Activated CD4-positive, alpha-beta memory T cell treated with anti-CD3 and anti-CD28 coated beads, Interleukin-2, amount 10 ng/mL, durations not matched to agents 7 days and 5 days (primary cell): Measurements from ENCODE around the gene FMOD. TPM values are rescaled to one million over a fixed set of nuclear protein-coding genes. Genes with fewer than 3 reads are reported as not detected.

Experiments used
- CTCF ChIA-PET: fragments of 350-600 bp; sonication (Branson Sonifier 250); formaldehyde crosslinking; loops from one replicate; lab custom pipeline; 2021; ENCODE audit warnings: antibody characterized with exemption, inconsistent platforms; lab: Charles Lee
- POLR2A ChIA-PET: fragments of 350-600 bp; sonication (Branson Sonifier 250); formaldehyde crosslinking; loops from one replicate; lab custom pipeline; 2021; ENCODE audit warnings: antibody characterized with exemption; lab: Charles Lee
- DNase-seq: peaks from one replicate; pipeline ENCODE4 v3.0.0-alpha.2; 2020
- H3K27ac Mint-ChIP-seq: one replicate; pipeline ENCODE4 v1.8.0; 2021; ENCODE audit warnings: mild to moderate bottlenecking, mixed read lengths
- H3K27me3 Mint-ChIP-seq: one replicate; pipeline ENCODE4 v1.8.0; 2021; ENCODE audit warnings: mixed read lengths
- H3K36me3 Mint-ChIP-seq: one replicate; pipeline ENCODE4 v1.8.0; 2021; ENCODE audit warnings: low read depth, mixed read lengths
- H3K4me1 Mint-ChIP-seq: one replicate; pipeline ENCODE4 v1.8.0; 2021; ENCODE audit warnings: mixed read lengths
- H3K4me3 Mint-ChIP-seq: one replicate; pipeline ENCODE4 v1.8.0; 2021; ENCODE audit warnings: mild to moderate bottlenecking, mixed read lengths
- H3K9me3 Mint-ChIP-seq: one replicate; pipeline ENCODE4 v1.8.0; 2021; ENCODE audit warnings: mixed read lengths
- total RNA-seq, 2 experiments: library from RNA; stranded (reverse); gene quantifications; one replicate each; pipeline ENCODE4 v1.2.3, GENCODE V29; 2021

FMOD gene
- total RNA-seq, 2 experiments from 2014 or later: 0.23 to 0.45 TPM

DNA sequence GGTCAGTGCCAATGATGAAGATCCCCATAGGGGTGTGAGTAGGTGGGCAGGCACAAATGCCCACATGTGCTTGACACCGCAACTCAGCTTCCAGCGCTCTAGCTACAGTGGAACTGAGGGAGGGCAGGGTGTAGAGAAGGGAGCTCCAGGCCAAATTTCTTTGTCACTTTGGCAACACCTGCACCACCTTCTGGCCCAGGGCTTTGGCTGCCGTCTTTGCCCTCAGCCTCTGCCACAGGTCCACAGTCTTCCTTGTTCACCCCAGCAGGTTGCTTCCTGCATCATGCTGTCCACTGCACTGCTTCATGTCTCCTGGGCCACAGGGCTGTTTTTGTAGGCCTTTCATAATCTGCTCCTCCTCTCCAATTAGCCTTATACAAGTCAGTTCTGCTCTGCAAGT, 20.4 kb upstream of the FMOD start:
- no peak for DNase-seq
- Mint-ChIP-seq H3K36me3 (no peaks in the 10 kb centered on the region), H3K4me3 (no peak overlapping the region), H3K4me1 (no peaks in the 10 kb centered on the region), H3K27me3 (peaks cover 7% of the 10 kb centered on the region), H3K9me3 (no peaks in the 10 kb centered on the region), H3K27ac (no peak overlapping the region)
- POLR2A ChIA-PET: no interaction called here
- CTCF ChIA-PET: no interaction called here

DNA sequence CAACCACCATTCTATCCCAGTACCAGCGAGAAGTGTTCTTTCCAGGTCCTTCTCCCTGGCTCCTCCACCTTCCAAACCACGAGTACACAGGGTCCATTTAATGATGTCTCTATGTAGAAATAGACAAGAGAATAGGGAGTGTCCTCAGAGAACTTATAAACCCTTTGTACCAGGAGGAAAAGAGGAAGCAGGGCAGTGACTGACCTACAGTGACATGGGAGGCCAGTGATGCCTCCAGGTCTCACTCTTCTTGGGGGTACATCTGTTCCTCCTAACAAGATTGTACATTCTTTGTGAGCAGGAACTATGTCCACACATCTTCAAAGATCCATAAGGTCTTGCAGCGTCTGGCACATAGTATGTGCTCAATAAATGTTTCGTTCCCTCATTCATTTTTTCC, 18.7 kb upstream of the FMOD start:
- ChIA-PET POLR2A (no interaction called here), CTCF (no interaction called here)
- no peak overlapping the region for H3K27ac Mint-ChIP-seq
- H3K4me3 Mint-ChIP-seq: no peak overlapping the region
- DNase-seq: no peak
- no peaks in the 10 kb centered on the region for H3K4me1 Mint-ChIP-seq
- no peaks in the 10 kb centered on the region for H3K9me3 Mint-ChIP-seq
- H3K36me3 Mint-ChIP-seq: no peaks in the 10 kb centered on the region
- peaks cover 12% of the 10 kb centered on the region for H3K27me3 Mint-ChIP-seq

DNA sequence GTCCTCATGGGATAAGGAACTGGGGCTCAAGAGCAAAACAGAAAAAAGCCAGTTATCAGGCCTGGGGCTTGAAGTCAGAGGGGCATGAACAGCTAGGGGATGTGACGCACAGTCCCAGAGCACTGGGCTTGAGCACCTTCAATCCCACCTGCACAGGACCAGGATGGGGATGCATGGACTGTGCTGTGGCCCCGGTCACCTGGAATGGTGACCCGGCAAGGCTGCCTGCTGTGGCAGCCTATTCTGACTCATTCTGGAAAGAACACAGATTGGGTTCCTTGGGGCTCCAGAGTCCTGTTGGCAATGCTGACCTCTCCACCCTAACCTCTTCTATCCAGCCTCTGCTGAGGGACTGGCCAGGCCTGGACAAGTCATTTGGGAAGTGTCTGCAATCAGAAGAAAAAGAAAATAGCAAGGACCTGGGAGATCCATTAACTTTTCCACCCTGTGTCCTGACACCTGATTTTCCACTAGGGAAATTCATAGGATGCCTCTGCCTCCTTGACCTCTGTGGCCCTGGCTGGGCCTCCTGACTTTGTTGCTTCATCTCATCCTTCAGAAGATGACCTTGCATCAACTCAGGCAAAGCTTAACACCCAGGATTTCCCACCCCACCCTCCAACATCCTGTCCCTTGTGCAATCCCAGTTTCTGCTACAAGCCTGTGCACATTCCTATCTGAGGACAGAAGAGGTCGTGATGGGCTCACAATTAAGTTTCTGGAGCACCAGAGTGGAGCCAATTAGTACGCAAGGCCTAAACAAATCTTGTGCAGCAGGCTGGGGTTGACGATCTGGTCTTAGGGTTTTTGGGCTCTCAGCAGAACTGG, 17.9 kb upstream of the FMOD start:
- H3K4me1 Mint-ChIP-seq: no peaks in the 10 kb centered on the region
- H3K36me3 Mint-ChIP-seq: no peaks in the 10 kb centered on the region
- no peaks in the 10 kb centered on the region for H3K9me3 Mint-ChIP-seq
- POLR2A ChIA-PET: no interaction called here
- no peak overlapping the region for H3K27ac Mint-ChIP-seq
- peaks cover 17% of the 10 kb centered on the region for H3K27me3 Mint-ChIP-seq
- H3K4me3 Mint-ChIP-seq: no peak overlapping the region
- DNase-seq: no peak
- CTCF ChIA-PET: no interaction called here

DNA sequence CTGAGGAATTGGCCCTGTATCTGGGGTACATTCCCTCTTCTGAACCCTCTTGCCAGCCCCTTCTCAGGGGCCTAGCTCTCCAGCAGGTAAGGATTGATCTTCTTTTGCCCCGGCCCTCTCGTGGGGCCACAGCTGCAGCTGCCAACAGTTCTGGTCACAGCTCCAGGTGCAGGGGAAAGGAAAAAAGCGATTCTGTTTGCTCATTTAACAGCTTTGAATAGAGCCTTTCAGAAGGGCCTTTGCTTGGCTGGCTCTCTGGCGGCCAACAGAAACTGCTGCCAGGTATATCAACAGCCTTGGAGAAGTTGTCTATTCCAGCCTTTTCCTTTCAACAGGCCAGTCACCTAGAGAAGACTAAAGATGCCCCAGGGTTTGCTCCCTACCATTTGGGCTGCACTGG, 16.1 kb upstream of the FMOD start:
- Mint-ChIP-seq H3K4me3 (no peak overlapping the region), H3K36me3 (no peaks in the 10 kb centered on the region), H3K27ac (no peak overlapping the region), H3K27me3 (peaks cover 22% of the 10 kb centered on the region), H3K4me1 (no peaks in the 10 kb centered on the region), H3K9me3 (no peaks in the 10 kb centered on the region)
- ChIA-PET CTCF (no interaction called here), POLR2A (no interaction called here)
- DNase-seq: no peak

DNA sequence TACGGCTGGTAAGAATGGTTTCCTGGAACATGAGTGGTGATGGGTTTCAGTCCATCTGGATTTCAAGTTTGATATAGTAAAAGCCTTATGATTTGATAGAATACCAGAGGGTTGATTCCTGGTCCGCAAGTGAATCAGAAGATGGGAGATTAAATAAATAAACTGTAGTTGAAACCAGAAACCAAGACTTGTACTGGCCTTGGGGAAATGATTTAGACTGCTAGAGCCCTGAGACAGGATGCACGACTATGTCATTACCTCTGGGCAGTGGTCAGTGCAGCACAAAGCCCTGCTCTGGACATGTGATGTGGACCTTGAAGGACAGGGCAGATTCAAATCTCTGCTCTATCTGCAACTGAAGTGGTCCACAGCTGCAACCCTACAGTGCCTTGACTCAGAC, 15.6 kb upstream of the FMOD start:
- H3K27me3 Mint-ChIP-seq: peaks cover 24% of the 10 kb centered on the region
- DNase-seq: no peak
- ChIA-PET CTCF (no interaction called here), POLR2A (no interaction called here)
- no peak overlapping the region for H3K4me3 Mint-ChIP-seq
- no peak overlapping the region for H3K27ac Mint-ChIP-seq
- no peaks in the 10 kb centered on the region for H3K9me3 Mint-ChIP-seq
- no peaks in the 10 kb centered on the region for H3K36me3 Mint-ChIP-seq
- no peaks in the 10 kb centered on the region for H3K4me1 Mint-ChIP-seq

DNA sequence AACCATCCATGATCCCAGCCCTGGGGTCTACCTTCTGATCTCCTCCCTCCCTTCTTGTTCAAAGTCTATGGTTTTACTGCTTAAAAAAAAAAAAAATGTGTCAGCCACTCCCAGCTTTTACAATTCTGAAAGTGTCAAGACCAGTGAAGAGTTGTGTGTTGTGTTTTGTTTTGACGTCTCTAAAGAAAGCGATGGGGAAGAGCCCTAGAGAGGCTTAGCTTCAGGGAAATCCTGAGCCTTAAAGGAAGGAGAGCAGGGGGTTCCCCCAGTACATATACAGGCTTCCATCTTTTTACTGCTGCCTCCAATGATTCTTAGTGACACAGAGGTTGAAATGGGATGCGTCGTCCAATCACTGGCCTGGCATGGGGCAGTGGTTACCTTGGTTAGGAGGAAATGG, 13.9 kb upstream of the FMOD start:
- Mint-ChIP-seq H3K27me3 (peaks cover 33% of the 10 kb centered on the region), H3K9me3 (no peaks in the 10 kb centered on the region), H3K4me1 (no peaks in the 10 kb centered on the region), H3K27ac (no peak overlapping the region), H3K4me3 (no peak overlapping the region), H3K36me3 (no peaks in the 10 kb centered on the region)
- ChIA-PET CTCF (interaction anchor here (0.6 kb wide), 1 partner anchor 264 kb away, joined by 3 read pairs; no protein-coding TSS in a partner anchor), POLR2A (interaction anchor here (1.3 kb wide), 1 partner anchor 9 kb away, joined by 3 read pairs; no protein-coding TSS in a partner anchor)
- no peak for DNase-seq

DNA sequence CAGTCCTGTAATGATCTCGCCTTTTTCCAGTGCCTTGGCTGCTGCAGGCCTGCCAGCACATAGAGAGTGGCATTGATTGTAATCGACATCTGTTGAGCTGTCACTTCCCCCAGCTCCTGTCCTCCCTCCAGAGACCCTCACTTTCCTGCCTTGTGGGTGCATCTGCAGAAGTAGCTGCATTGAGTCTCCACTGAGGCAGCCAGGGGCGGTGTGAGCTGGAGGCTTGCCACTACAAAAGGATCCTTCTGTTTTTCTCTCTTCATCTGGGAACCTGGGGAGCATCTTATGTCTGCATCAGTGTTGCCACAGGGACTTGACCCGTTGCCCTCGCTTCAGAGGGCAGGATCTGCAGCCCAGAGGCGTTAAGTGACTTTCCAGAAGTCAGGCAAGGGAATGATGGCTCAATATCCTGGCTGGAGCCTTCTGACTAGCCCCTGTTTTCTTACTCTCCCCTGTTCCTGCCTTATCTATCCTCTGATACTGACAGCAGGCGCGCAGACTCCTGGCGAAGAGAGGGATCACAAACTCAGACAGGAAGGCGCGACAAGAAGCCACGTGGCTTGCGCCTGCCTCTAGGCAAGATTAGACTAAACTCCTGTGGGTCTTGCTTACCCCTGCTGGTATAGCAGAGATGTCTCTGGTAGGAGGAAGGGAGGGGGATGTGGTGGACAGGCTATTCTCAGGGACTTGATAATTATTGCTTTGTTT, 13.3 kb upstream of the FMOD start:
- CTCF ChIA-PET: no interaction called here
- no peaks in the 10 kb centered on the region for H3K36me3 Mint-ChIP-seq

DNA sequence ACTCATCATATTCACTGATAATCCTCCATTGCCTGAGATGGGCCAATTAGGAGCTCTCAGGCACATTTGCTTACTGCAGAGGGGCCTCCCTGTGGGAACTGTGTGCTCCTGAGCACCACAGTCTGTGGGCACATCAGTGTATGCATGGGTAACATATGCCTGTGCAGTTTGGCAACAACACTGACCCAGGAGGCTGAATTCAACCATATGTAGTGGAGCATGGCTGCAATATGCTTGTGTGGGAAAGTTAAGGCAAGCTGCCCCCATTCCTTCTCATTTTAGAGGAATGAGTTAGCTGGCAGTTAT, 11.8 kb upstream of the FMOD start:
- no peaks in the 10 kb centered on the region for H3K36me3 Mint-ChIP-seq
- no peak for DNase-seq
- H3K4me1 Mint-ChIP-seq: no peaks in the 10 kb centered on the region
- no peak overlapping the region for H3K27ac Mint-ChIP-seq
- peaks cover 46% of the 10 kb centered on the region for H3K27me3 Mint-ChIP-seq
- CTCF ChIA-PET: no interaction called here
- no peak overlapping the region for H3K4me3 Mint-ChIP-seq
- H3K9me3 Mint-ChIP-seq: no peaks in the 10 kb centered on the region
- POLR2A ChIA-PET: no interaction called here

More for the DNA sequence above, 13.3 kb upstream of the FMOD start:
- Mint-ChIP-seq H3K4me1 (no peaks in the 10 kb centered on the region), H3K4me3 (no peak overlapping the region), H3K27me3 (peaks cover 37% of the 10 kb centered on the region), H3K9me3 (no peaks in the 10 kb centered on the region), H3K27ac (no peak overlapping the region)
- DNase-seq: no peak
- POLR2A ChIA-PET: interaction anchor here (1.3 kb wide), 1 partner anchor 9 kb away, joined by 3 read pairs; no protein-coding TSS in a partner anchor

DNA sequence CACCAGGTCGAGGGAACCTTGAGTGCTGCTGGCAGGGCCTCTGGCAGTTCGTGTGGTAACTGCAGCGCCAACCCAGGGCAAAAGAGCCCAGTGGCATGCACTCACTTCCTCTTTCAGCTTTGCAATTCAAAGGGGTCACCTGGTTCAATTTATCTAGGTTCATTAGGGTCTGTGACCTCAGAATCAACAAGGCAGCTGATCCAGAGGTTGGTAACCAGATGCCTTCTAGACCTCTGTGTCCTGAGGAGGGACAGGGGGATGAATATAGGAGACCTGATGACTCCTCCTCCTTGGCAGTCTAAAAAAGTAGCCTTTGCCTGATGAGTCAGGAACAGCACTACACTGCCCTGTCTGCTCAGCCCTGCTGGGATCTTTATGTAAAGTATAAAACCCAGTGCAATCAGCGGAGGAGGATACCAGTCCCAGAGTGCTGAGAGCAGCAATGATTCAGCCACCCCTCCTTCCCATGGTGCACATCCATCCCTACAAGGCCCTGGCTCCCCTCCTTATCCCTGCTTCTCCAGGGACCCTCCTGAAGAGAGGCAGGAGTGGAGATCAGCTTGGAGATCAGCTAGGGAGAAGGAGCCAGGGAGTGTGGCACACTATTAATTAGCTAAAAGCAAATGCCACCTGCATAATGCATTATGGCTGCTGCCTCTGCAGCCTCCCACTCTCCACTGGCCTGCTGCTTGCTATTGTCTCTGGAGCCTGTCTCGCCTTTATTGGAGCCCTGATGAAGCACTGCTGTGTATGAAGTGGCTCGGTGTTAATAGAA, 11.2 kb upstream of the FMOD start:
- CTCF ChIA-PET: no interaction called here

DNA sequence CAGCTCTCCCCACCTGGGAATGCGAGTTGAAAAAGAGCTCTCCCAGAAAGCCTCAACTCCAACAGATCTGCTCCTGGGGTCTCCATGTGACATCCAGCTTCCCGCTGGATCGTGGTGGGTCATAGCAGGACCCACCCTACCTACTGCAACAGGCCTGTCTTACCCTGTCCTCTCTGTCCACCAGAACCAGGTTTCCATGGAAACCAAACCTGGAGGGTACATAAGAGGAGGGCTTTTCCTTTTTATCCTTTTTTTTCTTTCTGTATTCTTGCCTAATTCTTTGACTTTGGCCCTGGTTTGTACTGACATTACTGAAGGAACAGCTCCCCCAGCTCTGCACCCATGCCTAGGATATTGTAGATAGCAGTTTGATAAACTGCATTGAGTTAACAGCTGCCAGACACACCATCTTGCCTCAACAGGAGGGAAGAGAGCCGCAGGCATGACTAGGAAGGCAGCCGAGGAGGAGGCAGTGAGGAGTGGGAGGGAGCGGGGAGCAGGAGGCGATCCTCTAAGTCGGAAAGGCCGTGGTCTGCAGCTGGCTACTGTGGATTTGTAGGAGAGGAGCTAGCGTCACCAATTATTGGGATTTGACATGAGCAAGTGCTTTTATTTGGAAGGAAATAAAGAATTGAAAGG, 9.7 kb upstream of the FMOD start:
- ChIA-PET POLR2A (no interaction called here), CTCF (no interaction called here)
- Mint-ChIP-seq H3K27ac (no peak overlapping the region), H3K4me3 (no peak overlapping the region), H3K4me1 (no peaks in the 10 kb centered on the region), H3K9me3 (peaks cover 4% of the 10 kb centered on the region), H3K36me3 (no peaks in the 10 kb centered on the region), H3K27me3 (peaks cover 57% of the 10 kb centered on the region)
- no peak for DNase-seq

More for the DNA sequence above, 11.2 kb upstream of the FMOD start:
- Mint-ChIP-seq H3K27ac (no peak overlapping the region), H3K4me1 (no peaks in the 10 kb centered on the region), H3K36me3 (no peaks in the 10 kb centered on the region), H3K9me3 (no peaks in the 10 kb centered on the region), H3K27me3 (peaks cover 51% of the 10 kb centered on the region), H3K4me3 (no peak overlapping the region)
- no peak for DNase-seq
- POLR2A ChIA-PET: no interaction called here

DNA sequence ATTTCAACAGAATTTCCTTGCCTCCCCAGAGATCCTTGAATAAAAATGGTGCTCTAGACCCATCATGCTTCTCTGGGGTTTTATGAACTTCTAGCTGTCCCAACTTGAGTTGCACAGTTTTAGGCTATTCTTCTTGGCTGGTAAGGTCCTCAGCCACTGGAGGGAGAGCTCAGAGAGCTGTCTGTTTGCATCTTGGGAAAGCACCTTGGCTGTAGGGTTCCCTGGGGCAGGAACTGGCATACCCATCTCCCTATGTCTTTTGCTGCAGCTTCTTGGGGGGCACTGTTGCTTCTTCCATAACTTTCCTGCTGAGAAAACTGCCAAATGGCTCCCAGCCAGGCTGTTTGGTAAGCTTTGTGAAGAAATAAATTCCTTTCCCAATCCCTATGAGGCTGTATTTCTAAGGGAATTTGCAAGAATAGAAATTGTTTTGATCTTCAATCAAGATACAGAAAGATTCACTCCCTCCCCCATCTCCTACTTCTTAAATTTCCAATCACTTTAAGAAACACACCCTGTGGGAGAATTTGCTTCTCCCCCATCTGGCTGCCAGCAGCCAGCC, 8.2 kb upstream of the FMOD start:
- no peak overlapping the region for H3K27ac Mint-ChIP-seq
- H3K36me3 Mint-ChIP-seq: no peaks in the 10 kb centered on the region
- no peaks in the 10 kb centered on the region for H3K4me1 Mint-ChIP-seq
- H3K27me3 Mint-ChIP-seq: peaks cover 49% of the 10 kb centered on the region
- H3K4me3 Mint-ChIP-seq: no peak overlapping the region
- no peak for DNase-seq
- peaks cover 4% of the 10 kb centered on the region for H3K9me3 Mint-ChIP-seq
- POLR2A ChIA-PET: interaction anchor here (0.6 kb wide), 1 partner anchor 22 kb away, joined by 3 read pairs; no protein-coding TSS in a partner anchor
- CTCF ChIA-PET: interaction anchor here (1.0 kb wide), 1 partner anchor 90 kb away, joined by 4 read pairs; no protein-coding TSS in a partner anchor

DNA sequence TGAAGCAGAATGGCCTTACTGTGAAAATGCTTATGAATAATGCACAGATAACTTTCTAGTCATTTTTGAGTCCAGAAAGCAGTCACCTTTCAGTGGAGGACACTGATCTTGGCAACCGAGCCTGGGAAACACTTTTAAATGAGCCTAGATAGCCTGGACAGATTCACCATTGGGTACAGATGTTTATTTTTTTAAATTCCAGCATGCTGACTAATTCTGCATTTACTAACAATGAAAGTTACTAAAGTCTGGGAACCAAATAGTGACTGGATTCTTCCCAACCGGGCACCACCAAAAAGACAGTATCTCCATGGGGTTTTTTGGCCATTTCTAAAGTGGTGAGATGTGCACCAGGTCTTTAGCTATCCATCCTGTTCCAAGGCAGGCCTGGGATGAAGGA, 3.3 kb upstream of the FMOD start:
- H3K4me3 Mint-ChIP-seq: no peak overlapping the region
- POLR2A ChIA-PET: no interaction called here
- no peak overlapping the region for H3K27ac Mint-ChIP-seq
- no peak for DNase-seq
- H3K36me3 Mint-ChIP-seq: no peaks in the 10 kb centered on the region
- H3K4me1 Mint-ChIP-seq: peaks cover 2% of the 10 kb centered on the region
- CTCF ChIA-PET: interaction anchor here (1.3 kb wide), 1 partner anchor 14 kb away, joined by 7 read pairs; no protein-coding TSS in a partner anchor
- H3K9me3 Mint-ChIP-seq: peaks cover 4% of the 10 kb centered on the region
- H3K27me3 Mint-ChIP-seq: peaks cover 47% of the 10 kb centered on the region
